D721Med (cell line): ENCODE measurements around the gene REXO1.

ENCODE experiments used
- DNase-seq: peaks from one replicate; pipeline ENCODE4 v3.0.0; 2011; ENCODE audit warnings: low spot score; ENCODE audit not compliant: insufficient read length
- FAIRE-seq: peaks from 2 replicates; lab custom pipeline; 2011; peaks lifted over from hg19 to GRCh38; lab: Jason Lieb, UNC
- CTCF ChIP-seq: IDR thresholded peaks from 2 replicates; pipeline ENCODE4 v1.5.1; 2012; ENCODE audit warnings: mild to moderate bottlenecking, control low read depth; ENCODE audit not compliant: insufficient read depth; ENCODE audit errors: missing control alignments

Gene REXO1

GRCh38 chr19:1864480-1865171 lies 16.3 kb upstream of the REXO1 start:
- DNase-seq (no peak), FAIRE-seq (no peak)
- peak; percentile 58 for TF ChIP-seq CTCF

GRCh38 chr19:1863638-1864479 lies 15.6 kb upstream of the REXO1 start:
- TF ChIP-seq CTCF, result no peak
- peak; percentile 84 for DNase-seq
- FAIRE-seq, result no peak

- DNase-seq (no peak), FAIRE-seq (no peak)
- TF ChIP-seq CTCF, result no peak
These were observed 15.0 kb upstream of the REXO1 start, which contains the start of gene KLF16 for GRCh38 chr19:1863328-1863637. Gene KLF16, minus strand, starts transcription at chr19:1863579. Its CDS starts 82 bp downstream, at chr19:1863497.

GRCh38 chr19:1862424-1863327 lies 14.4 kb upstream of the REXO1 start:
- no peak for FAIRE-seq
- DNase-seq, result no peak
- no peak for TF ChIP-seq CTCF

GRCh38 chr19:1862068-1862423 lies 13.8 kb upstream of the REXO1 start:
- no peak for DNase-seq
- TF ChIP-seq CTCF, result no peak
- no peak for FAIRE-seq

- no peak for TF ChIP-seq CTCF
- DNase-seq (no peak), FAIRE-seq (no peak)
These were observed 13.3 kb upstream of the REXO1 start for GRCh38 chr19:1861599-1862031.
